NCI-H146 (cell line): Measurements from ENCODE around the gene KIT.
"Not testable (repeated sequence)": the region's sequence is repeated elsewhere in the genome, so short reads cannot be mapped to it uniquely, and the experiment has no call there.

Experiments
- DNase-seq: peaks from one replicate; lab custom pipeline; 2025; lab: John Stamatoyannopoulos, UW

Gene KIT

GRCh38 chr4:54657551-54658251, at the start of gene KIT:
KIT (plus strand) TSS chr4:54657957; CDS start chr4:54658015, 58 bp downstream.
- peak; percentile 93 for DNase-seq

DNA sequence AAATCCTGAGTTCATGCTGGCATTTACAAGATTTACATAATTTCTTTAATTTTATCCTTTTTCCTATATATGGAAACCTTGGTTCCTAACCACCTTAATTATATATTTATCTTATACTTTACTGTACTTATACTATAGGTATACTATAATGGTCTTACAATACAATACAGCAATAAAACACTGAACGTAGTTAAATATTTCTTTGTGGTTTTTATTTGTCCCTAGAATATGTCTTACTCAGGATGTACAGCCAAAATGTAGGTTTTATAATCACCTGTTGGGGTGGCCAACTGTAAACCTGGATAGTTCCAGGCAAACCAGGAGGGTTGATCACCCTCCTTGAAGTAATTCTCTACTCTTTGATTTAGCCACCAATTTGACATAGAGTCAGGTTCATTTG, 48.4 kb upstream of the KIT start:
- no peak for DNase-seq

DNA sequence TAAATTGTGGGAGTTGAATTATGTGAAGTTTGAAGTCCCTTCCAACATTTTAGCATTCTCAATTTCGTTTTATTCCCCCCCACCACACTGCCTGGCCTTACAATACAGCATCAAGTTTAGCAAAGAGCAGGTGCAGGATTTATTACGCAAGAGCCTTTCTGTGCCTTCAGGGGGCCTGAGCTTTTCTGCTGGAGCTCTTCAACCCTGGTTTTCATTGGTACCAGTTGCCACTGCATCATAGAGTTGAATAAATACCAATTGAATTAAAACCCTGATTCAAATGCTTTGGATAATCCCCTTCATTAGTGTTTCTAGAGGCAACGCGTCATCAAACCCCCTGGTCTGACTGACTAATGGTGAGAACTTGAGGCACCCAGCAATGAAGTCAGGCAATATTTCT, 43.6 kb upstream of the KIT start:
- peak; percentile 45 for DNase-seq

- DNase-seq, result no peak
These were observed 37.0 kb upstream of the KIT start for GRCh38 chr4:54620773-54621172.

DNA sequence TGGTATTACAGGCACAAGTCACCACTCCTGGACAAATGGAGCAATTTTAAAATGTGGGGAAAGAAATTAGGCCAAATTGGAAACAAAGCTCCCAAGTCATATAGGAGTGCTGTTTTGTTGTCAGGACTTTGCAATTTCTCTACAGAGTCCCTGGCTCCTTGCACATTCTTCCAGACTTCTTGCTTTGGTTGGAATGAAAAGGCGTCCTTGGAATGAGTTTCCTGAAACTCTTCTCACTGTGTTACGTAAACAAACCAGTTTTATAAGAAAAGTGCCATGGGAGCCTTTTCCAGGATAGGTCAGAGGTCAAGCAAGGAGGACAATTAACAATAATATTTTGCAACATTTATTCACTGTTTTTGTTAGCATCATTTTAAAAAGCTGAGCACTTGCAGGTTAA, 32.4 kb upstream of the KIT start:
- DNase-seq, result no peak

GRCh38 chr4:54626113-54626512, 31.6 kb upstream of the KIT start:
- no peak for DNase-seq

DNA sequence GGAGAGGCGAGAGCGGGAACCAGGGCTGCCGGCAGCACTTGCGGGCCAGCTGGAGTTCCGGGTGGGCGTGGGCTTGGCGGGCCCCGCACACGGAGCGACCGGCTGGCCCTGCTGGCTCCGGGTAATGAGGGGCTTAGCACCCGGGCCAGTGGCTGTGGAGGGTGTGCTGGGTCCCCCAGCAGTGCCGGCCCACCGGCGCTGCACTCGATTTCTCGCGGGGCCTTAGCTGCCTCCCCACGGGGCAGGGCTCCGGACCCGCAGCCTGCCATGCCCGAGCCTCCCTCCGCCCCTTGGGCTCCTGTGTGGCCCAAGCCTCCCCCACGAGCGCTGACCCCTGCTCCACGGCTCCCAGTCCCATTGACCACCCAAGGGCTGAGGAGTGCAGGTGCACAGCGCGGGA, 25.2 kb upstream of the KIT start:
- no peak for DNase-seq

DNA sequence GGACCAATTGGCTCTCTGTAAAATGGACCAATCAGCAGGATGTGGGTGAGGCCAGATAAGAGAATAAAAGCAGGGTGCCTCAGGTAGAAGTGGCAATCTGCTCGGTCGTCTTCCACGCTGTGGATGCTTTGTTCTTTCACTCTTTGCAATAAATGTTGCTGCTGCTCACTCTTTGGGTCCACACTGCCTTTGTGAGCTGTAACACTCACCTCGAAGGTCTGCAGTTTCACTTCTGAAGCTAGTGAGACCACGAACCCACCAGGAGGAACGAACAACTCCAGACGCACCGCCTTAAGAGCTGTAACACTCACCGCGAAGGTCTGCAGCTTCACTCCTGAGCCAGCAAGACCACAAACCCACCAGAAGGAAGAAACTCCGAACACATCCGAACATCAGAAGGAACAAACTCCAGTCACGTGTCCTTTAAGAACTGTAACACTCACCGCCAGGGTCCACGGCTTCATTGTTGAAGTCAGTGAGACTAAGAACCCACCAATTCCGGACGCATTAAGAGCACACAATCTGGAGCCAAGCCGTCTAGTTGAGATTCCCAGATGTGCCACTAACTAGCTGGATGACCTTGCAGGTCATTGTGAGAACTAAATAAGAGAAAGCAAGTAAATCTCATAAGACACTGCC, 24.5 kb upstream of the KIT start:
- DNase-seq, result not testable (repeated sequence)

GRCh38 chr4:54635318-54635717, 22.4 kb upstream of the KIT start:
- no peak for DNase-seq

GRCh38 chr4:54637325-54637724, 20.4 kb upstream of the KIT start:
- no peak for DNase-seq

GRCh38 chr4:54641101-54641500, 16.7 kb upstream of the KIT start:
- DNase-seq, result not testable (repeated sequence)

- DNase-seq, result no peak
These were observed 14.6 kb upstream of the KIT start for GRCh38 chr4:54643172-54643571.

DNA sequence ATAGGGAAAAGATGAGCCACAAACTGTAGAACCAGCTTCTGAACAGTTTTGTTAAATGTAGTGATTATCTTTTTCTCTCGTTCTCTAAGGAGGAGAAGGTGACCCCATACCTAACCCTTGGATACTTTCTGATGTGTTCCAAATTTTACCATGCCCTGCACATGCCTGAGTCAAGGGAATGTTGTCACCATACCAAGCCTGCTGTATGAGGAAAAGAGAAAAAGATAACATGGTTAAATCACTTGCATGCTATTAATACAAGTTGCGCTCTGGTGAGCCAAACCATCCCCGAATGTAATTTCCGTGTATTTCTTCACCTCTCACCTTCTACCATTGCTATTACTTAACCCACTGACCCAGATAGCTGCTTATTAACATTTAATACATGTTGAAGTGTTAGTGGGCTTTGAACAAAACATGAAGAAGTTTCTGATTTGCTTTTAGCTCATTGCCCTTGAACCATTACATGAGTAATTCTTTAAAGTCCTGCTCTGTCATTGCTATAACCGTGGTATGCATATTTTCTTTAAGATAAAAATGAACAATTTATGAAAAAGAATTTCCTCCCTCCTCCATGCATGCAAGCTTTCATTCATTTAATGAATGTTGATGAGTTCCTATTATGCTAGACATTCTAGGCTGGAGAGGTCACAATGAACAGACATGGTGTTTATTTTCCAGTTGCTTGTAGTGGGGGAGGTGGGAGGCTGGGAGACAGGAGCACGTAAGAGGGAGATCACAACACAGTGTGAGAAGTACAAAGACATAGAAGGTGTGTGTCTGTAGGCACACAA, 13.6 kb upstream of the KIT start:
- DNase-seq, result no peak

DNA sequence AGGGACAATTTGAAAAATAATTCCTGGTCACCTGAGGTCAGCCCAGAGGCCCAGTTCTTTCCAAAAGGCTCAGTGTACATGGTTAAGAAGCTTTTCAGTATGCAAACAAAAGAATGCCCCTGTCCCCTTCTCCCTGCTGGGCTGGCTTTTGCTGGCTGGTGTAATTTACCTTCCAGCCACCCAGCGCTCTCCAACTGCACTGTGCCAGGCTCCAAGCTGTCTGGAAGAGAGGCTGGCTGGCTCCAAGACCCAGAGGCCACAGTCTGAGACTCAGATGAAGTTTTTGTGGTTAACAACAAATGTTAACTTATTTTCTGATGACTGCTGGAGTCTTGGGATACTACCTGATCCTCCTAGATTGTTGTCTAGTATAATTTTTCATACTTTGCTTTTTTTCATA, 11.9 kb upstream of the KIT start:
- DNase-seq, result peak; percentile 49

DNA sequence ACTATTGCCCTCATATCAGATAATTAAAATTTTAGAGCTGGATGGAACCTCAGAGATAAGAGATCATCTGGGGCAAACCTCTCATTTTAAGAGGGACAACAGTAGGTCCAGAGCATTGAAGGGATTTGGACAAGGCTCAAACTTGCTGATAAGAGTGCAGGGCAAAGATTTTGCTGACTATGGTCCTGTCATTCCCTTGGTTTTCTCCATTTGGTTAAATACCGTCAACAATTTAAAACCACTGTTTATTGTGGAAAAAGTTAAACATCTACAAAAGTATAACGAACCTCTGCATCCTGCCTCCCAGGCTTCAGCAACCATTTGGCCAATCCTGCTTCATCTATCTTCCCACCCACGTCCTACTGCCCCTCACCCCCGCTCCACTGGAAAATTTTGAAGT, 10.7 kb upstream of the KIT start:
- no peak for DNase-seq

GRCh38 chr4:54651050-54651449, 6.7 kb upstream of the KIT start:
- DNase-seq, result no peak

- DNase-seq, result no peak
These were observed 3.0 kb upstream of the KIT start for GRCh38 chr4:54654753-54655152.

DNA sequence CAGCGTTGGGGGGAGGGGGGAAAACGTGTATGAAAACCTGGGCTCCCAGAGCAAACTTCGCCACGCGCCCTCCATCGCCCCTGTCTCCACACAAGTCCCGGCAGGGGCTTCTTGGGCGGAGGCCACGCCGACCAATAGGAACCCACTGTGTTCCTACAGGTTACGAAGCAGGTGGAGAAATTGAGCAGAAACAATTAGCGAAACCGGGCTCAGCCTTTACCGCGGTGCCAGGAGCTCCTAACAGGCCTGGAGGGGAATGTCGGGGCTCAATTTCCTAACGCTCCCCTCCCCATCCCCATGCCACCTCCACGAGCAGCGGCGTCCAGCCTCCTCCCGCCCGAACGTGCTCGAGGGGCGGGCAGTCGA, 589 bp upstream of the KIT start:
- DNase-seq, result peak; percentile 91

DNA sequence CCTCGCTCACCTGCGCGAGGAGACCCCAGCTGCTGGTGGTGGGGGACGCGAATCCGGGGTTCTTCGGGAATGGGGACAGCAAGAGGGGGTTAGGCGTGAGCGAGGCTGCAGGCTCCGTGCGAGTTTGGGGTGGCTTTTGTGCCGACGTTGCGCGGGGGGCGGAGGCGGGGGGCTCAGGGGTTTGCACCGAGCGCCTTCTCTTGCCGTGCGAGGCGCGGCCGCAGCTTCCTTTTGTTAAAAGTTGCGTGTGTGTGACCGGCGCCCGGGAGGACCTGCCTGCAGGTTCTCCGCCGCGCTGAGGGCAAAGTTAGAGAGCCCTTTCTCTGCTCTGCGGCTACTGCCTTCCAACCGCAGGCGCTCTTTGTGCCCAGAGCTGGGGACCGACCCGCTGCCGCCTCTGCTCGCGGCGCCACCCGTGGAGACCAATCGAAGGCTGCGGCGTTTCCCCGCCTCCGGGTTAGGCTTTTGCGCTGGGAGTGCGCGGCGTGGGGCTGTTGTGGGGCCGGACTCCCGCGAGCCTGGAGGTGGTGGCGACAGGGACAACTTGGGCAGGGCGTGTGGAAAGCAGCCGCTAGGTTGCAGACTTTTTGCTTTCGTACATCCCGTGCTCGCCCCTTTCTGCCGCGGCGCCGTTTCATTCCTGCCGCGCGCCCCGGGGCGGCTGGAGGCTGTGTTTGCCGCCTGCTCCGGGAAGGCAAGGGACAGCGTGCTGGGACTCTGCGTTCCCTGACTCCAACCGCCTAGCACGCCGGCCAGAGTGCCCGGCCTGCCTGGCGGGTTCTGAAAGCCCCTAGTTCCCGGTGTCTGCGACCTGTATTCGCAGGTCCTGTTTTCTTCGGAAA, 716 bp downstream of the KIT start:
- peak; percentile 89 for DNase-seq

- peak; percentile 47 for DNase-seq
These were observed 1.6 kb downstream of the KIT start for GRCh38 chr4:54659313-54659712.

- no peak for DNase-seq
These were observed 2.2 kb downstream of the KIT start for GRCh38 chr4:54659749-54660535.
